Measurements from ENCODE around the gene REM1.
"Not testable (repeated sequence)": the region's sequence is repeated elsewhere in the genome, so short reads cannot be mapped to it uniquely, and the experiment has no call there.

The REM1 gene

DNA sequence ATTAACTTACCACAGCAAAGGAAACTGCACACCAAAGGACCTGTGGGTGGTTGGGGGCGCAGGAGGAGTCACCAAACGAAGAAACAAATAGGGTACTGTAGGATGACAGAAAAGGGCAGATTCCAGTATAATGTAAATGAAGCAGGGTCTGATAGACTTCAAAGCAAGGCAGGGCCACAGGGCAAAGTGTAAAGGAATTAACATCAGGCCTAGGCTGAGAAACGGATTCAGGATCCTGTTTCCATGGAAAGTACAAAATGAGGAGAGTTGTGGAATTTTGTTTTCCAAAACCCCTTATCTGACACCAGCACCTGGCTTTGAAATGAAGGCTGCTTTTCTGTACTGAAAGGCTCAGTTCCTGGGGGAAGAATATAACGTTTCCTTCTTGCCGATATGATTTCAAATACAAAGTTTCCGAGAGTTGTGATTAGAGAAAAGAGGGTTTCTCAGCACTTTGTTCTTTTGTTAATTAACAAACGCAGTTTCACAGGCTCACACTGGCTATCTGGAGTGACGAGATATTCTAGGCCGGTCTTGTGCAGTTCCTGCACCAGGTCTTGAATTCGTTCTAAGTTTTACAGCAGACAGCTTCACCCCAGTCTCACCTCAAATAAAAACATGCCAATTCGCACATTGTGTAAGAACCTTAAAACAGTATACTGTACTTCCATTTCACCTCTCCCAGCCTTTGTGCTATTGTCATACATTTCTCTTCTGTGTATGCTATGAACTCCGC lies 28.8 kb upstream of the REM1 start:
- peaks cover 0 to 2% (median 0%) of the 10 kb centered on the region in 5 experiments for H3K27me3 ChIP-seq (replicated peaks in 2 of 5; ENCODE audit: control insufficient read depth in 4 of 5, insufficient read depth in 5 of 5, low read length in 4 of 5)
- DNase-seq: no peak
- no peaks in the 10 kb centered on the region for H3K36me3 ChIP-seq (ENCODE audit: control insufficient read depth in 4 of 4, insufficient read depth in 4 of 4, low read length in 3 of 4)
- no peak overlapping the region for H3K4me3 ChIP-seq (ENCODE audit: control insufficient read depth in 1 of 7, extremely low read depth in 1 of 7, insufficient read depth in 4 of 7, low read depth in 2 of 7, low read length in 6 of 7)
- 89% methylated on average over 12 of the region's 12 CpGs for WGBS (ENCODE audit: insufficient coverage)
- CTCF ChIA-PET: no interaction called here
- H3K9me3 ChIP-seq (ENCODE audit: control extremely low read depth in 1 of 5, control insufficient read depth in 4 of 5, insufficient read depth in 2 of 5, low read depth in 1 of 5, low read length in 4 of 5): peaks cover 0 to 3% (median 0%) of the 10 kb centered on the region in 5 experiments
- POLR2A ChIA-PET: no interaction called here
- H3K4me1 ChIP-seq (ENCODE audit: control extremely low read depth in 1 of 4, control insufficient read depth in 4 of 4, insufficient read depth in 4 of 4, low read length in 3 of 4): no peaks in the 10 kb centered on the region
- no peak overlapping the region for H3K27ac ChIP-seq (ENCODE audit: insufficient read depth in 1 of 2, low read depth in 1 of 2, low read length in 2 of 2, poor library complexity in 1 of 2, severe bottlenecking in 2 of 2)

DNA sequence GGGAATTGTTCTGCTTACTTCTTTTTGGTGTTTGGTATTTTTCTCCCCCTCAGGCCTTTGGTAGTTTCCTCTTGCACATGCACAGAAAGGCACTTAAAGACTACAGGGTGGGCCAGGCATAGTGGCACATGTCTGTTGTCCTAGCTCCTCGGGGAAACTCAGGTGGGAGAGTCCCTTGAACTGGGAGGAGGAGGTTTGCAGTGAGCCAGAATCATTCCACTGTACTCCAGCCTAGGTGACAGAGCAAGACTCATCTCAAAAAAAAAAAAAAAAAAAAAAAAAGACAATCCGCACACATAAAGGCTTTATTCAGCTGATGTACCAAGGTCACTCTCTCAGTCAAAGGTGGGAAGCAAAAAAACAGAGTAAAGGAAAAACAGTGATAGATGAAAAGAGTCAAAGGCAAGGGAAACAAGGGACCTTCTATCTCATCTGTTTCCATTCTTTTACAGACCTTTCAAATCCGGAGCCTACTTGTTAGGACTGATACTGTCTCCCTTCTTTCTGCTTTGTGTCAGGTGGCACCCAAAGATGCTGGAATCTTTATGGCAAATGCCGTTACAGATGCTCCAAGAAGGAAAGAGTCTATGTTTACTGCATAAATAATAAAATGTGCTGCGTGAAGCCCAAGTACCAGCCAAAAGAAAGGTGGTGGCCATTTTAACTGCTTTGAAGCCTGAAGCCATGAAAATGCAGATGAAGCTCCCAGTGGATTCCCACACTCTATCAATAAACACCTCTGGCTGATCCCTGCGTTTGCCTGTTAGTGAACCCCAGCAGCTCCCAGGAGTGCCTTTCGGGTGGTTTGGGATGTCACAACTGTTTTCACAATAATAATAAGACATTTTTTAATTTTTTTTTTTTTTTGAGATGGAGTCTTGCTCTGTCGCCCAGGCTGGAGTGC lies 25.3 kb upstream of the REM1 start:
- CTCF ChIA-PET: interaction anchor here (0.8 to 1.1 kb wide), 2 partner anchors 9 to 11 kb away, joined by 3 read pairs; partner anchors contain the start of gene DEFB123
- H3K36me3 ChIP-seq (ENCODE audit: control insufficient read depth in 4 of 4, insufficient read depth in 4 of 4, low read length in 3 of 4): no peaks in the 10 kb centered on the region
- WGBS (ENCODE audit: insufficient coverage): 84% methylated on average over 3 of the region's 8 CpGs
- peaks cover 0 to 3% (median 2%) of the 10 kb centered on the region in 5 experiments for H3K27me3 ChIP-seq (replicated peaks in 2 of 5; ENCODE audit: control insufficient read depth in 4 of 5, insufficient read depth in 5 of 5, low read length in 4 of 5)
- H3K4me1 ChIP-seq (ENCODE audit: control extremely low read depth in 1 of 4, control insufficient read depth in 4 of 4, insufficient read depth in 4 of 4, low read length in 3 of 4): no peaks in the 10 kb centered on the region
- POLR2A ChIA-PET: no interaction called here
- no peak for DNase-seq
- H3K9me3 ChIP-seq (ENCODE audit: control extremely low read depth in 1 of 5, control insufficient read depth in 4 of 5, insufficient read depth in 2 of 5, low read depth in 1 of 5, low read length in 4 of 5): peaks cover 0 to 3% (median 0%) of the 10 kb centered on the region in 5 experiments
- H3K4me3 ChIP-seq (ENCODE audit: control insufficient read depth in 1 of 7, extremely low read depth in 1 of 7, insufficient read depth in 4 of 7, low read depth in 2 of 7, low read length in 6 of 7): no peak overlapping the region
- no peak overlapping the region for H3K27ac ChIP-seq (ENCODE audit: insufficient read depth in 1 of 2, low read depth in 1 of 2, low read length in 2 of 2, poor library complexity in 1 of 2, severe bottlenecking in 2 of 2)

DNA sequence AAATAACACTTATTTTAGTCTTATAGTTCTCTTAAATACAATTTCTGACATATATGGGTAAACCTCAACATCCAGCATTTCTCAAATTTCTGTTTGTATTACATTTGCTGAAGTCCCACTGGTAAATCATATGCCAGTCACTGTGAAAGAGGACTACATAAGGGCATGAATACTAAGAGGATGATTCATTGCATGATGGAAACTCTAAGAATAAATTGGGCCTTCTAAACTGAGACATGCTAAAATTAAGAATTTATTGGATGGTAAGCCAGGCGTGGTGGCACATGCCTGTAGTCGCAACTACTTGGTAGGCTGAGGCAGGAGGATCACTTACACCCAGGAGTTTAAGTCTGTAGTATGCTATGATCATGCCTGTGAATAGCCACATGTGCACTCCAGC lies 22.5 kb upstream of the REM1 start:
- Histone ChIP-seq H3K9me3 (ENCODE audit: control extremely low read depth in 1 of 5, control insufficient read depth in 4 of 5, insufficient read depth in 2 of 5, low read depth in 1 of 5, low read length in 4 of 5) (peaks cover 0 to 3% (median 0%) of the 10 kb centered on the region in 5 experiments), H3K4me1 (ENCODE audit: control extremely low read depth in 1 of 4, control insufficient read depth in 4 of 4, insufficient read depth in 4 of 4, low read length in 3 of 4) (no peaks in the 10 kb centered on the region), H3K27me3 (replicated peaks in 2 of 5; ENCODE audit: control insufficient read depth in 4 of 5, insufficient read depth in 5 of 5, low read length in 4 of 5) (peaks cover 0 to 3% (median 2%) of the 10 kb centered on the region in 5 experiments), H3K36me3 (ENCODE audit: control insufficient read depth in 4 of 4, insufficient read depth in 4 of 4, low read length in 3 of 4) (no peaks in the 10 kb centered on the region), H3K4me3 (ENCODE audit: control insufficient read depth in 1 of 7, extremely low read depth in 1 of 7, insufficient read depth in 4 of 7, low read depth in 2 of 7, low read length in 6 of 7) (no peak overlapping the region), H3K27ac (ENCODE audit: insufficient read depth in 1 of 2, low read depth in 1 of 2, low read length in 2 of 2, poor library complexity in 1 of 2, severe bottlenecking in 2 of 2) (no peak overlapping the region)
- WGBS (ENCODE audit: insufficient coverage): 92% methylated on average over 2 of the region's 2 CpGs
- POLR2A ChIA-PET: no interaction called here
- CTCF ChIA-PET: no interaction called here
- DNase-seq: no peak

DNA sequence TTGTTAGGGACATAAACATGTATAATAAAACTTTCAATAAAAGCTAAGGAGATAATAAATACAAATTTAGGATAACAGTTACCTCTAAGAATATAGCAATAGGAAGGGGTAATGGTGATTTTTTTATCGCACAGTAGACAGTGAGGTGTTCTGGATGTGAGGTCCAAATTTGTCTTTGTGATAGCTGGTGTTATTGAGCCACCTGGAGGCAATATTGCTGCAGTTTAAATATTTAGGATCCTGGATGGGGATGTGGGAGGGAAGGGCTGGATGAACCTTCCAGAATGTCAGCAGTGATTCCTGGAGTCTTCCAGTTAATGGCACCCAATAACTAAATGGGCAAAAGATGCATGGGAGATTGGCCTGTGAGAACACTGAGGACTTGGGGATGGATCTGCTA lies 20.7 kb upstream of the REM1 start:
- CTCF ChIA-PET: no interaction called here
- WGBS (ENCODE audit: insufficient coverage): 100% methylated on average over 1 of the region's 1 CpG
- Histone ChIP-seq H3K36me3 (ENCODE audit: control insufficient read depth in 4 of 4, insufficient read depth in 4 of 4, low read length in 3 of 4) (no peaks in the 10 kb centered on the region), H3K27me3 (replicated peaks in 2 of 5; ENCODE audit: control insufficient read depth in 4 of 5, insufficient read depth in 5 of 5, low read length in 4 of 5) (peaks cover 0 to 7% (median 5%) of the 10 kb centered on the region in 5 experiments), H3K4me3 (ENCODE audit: control insufficient read depth in 1 of 7, extremely low read depth in 1 of 7, insufficient read depth in 4 of 7, low read depth in 2 of 7, low read length in 6 of 7) (no peak overlapping the region), H3K4me1 (ENCODE audit: control extremely low read depth in 1 of 4, control insufficient read depth in 4 of 4, insufficient read depth in 4 of 4, low read length in 3 of 4) (no peaks in the 10 kb centered on the region), H3K27ac (ENCODE audit: insufficient read depth in 1 of 2, low read depth in 1 of 2, low read length in 2 of 2, poor library complexity in 1 of 2, severe bottlenecking in 2 of 2) (no peak overlapping the region), H3K9me3 (ENCODE audit: control extremely low read depth in 1 of 5, control insufficient read depth in 4 of 5, insufficient read depth in 2 of 5, low read depth in 1 of 5, low read length in 4 of 5) (no peaks in the 10 kb centered on the region)
- POLR2A ChIA-PET: no interaction called here
- DNase-seq: no peak

- H3K27ac ChIP-seq (ENCODE audit: insufficient read depth in 1 of 2, low read depth in 1 of 2, low read length in 2 of 2, poor library complexity in 1 of 2, severe bottlenecking in 2 of 2); H3K4me3 ChIP-seq (ENCODE audit: control insufficient read depth in 1 of 7, extremely low read depth in 1 of 7, insufficient read depth in 4 of 7, low read depth in 2 of 7, low read length in 6 of 7); POLR2A ChIA-PET; H3K9me3 ChIP-seq (ENCODE audit: control extremely low read depth in 1 of 5, control insufficient read depth in 4 of 5, insufficient read depth in 2 of 5, low read depth in 1 of 5, low read length in 4 of 5); CTCF ChIA-PET; DNase-seq; H3K36me3 ChIP-seq (ENCODE audit: control insufficient read depth in 4 of 4, insufficient read depth in 4 of 4, low read length in 3 of 4): not testable (repeated sequence)
- WGBS (ENCODE audit: insufficient coverage): no CpG with 5 or more reads among the region's 33 CpGs
- peaks cover 0 to 20% (median 15%) of the 10 kb centered on the region in 5 experiments for H3K27me3 ChIP-seq (replicated peaks in 2 of 5; ENCODE audit: control insufficient read depth in 4 of 5, insufficient read depth in 5 of 5, low read length in 4 of 5)
- H3K4me1 ChIP-seq (ENCODE audit: control extremely low read depth in 1 of 4, control insufficient read depth in 4 of 4, insufficient read depth in 4 of 4, low read length in 3 of 4): peaks cover 0 to 14% (median 7%) of the 10 kb centered on the region in 4 experiments
Measured at GRCh38 chr20:31470946-31471345, 4.1 kb upstream of the REM1 start.

GRCh38 chr20:31472395-31473330 lies 2.4 kb upstream of the REM1 start:
- WGBS (ENCODE audit: insufficient coverage): 80% methylated on average over 7 of the region's 8 CpGs
- no peak overlapping the region for H3K27ac ChIP-seq (ENCODE audit: insufficient read depth in 1 of 2, low read depth in 1 of 2, low read length in 2 of 2, poor library complexity in 1 of 2, severe bottlenecking in 2 of 2)
- no peak overlapping the region for H3K4me3 ChIP-seq (ENCODE audit: control insufficient read depth in 1 of 7, extremely low read depth in 1 of 7, insufficient read depth in 4 of 7, low read depth in 2 of 7, low read length in 6 of 7)
- H3K9me3 ChIP-seq (ENCODE audit: control extremely low read depth in 1 of 5, control insufficient read depth in 4 of 5, insufficient read depth in 2 of 5, low read depth in 1 of 5, low read length in 4 of 5): no peaks in the 10 kb centered on the region
- peaks cover 0 to 37% (median 19%) of the 10 kb centered on the region in 5 experiments for H3K27me3 ChIP-seq (replicated peaks in 2 of 5; ENCODE audit: control insufficient read depth in 4 of 5, insufficient read depth in 5 of 5, low read length in 4 of 5)
- ChIA-PET POLR2A (no interaction called here), CTCF (interaction anchor here (0.8 kb wide), 1 partner anchor 30 kb away, joined by 4 read pairs; no protein-coding TSS in a partner anchor)
- DNase-seq: no peak
- H3K4me1 ChIP-seq (ENCODE audit: control extremely low read depth in 1 of 4, control insufficient read depth in 4 of 4, insufficient read depth in 4 of 4, low read length in 3 of 4): peaks cover 0 to 15% (median 7%) of the 10 kb centered on the region in 4 experiments
- H3K36me3 ChIP-seq (ENCODE audit: control insufficient read depth in 4 of 4, insufficient read depth in 4 of 4, low read length in 3 of 4): no peaks in the 10 kb centered on the region
